Upper lobe of right lung (tissue), 1 donor: Measurements from ENCODE around the gene FHAD1. TPM values are rescaled to one million over a fixed set of nuclear protein-coding genes. Genes with fewer than 3 reads are reported as not detected.

ENCODE experiments used
- ATAC-seq: fragments of 200-7000 bp; cut with Tn5 transposase; one replicate; pipeline ENCODE4 v1.9.1; 2020; ENCODE audit warnings: mild to moderate bottlenecking, moderate library complexity
- DNase-seq: peaks from one replicate; pipeline ENCODE4 v3.0.0-alpha.2; 2020
- H3K27ac ChIP-seq: fragments of 200-600 bp; one replicate; pipeline ENCODE4 v1.8.0; 2022
- H3K27me3 ChIP-seq: fragments of 200-600 bp; one replicate; pipeline ENCODE4 v1.8.0; 2022; ENCODE audit warnings: mild to moderate bottlenecking
- H3K36me3 ChIP-seq: fragments of 200-600 bp; one replicate; pipeline ENCODE4 v1.8.0; 2022
- H3K4me1 ChIP-seq: fragments of 200-600 bp; one replicate; pipeline ENCODE4 v1.8.0; 2022
- H3K4me3 ChIP-seq: fragments of 200-600 bp; one replicate; pipeline ENCODE4 v1.8.0; 2022; ENCODE audit warnings: mild to moderate bottlenecking
- H3K9me3 ChIP-seq: fragments of 200-600 bp; one replicate; pipeline ENCODE4 v1.8.0; 2022
- intact Hi-C: fragments of 100-400 bp; cut with DNase I; formaldehyde crosslinking; loops from one replicate; pipeline ENCODE4 v1.11.0; 2022
- total RNA-seq: library from RNA; stranded (reverse); fragmentation: NEBNext Ultra II Directional; extraction: Animal tissue kit (Norgen Biotek cat#: 25700); gene quantifications from one replicate; pipeline ENCODE4 v1.2.1, GENCODE V29; 2021
- TF ChIP-seq, protein P1 (sequence below): fragments of 200-600 bp; IDR thresholded peaks from one replicate; pipeline ENCODE4 v1.8.0; 2022; ENCODE audit warnings: antibody characterized with exemption
- donor health status: DM: no; HTN: yes; CAD: no; lungs with severe emphysema.

Gene FHAD1
- total RNA-seq, 1 donor from 2014 or later, result 2.4 TPM

DNA sequence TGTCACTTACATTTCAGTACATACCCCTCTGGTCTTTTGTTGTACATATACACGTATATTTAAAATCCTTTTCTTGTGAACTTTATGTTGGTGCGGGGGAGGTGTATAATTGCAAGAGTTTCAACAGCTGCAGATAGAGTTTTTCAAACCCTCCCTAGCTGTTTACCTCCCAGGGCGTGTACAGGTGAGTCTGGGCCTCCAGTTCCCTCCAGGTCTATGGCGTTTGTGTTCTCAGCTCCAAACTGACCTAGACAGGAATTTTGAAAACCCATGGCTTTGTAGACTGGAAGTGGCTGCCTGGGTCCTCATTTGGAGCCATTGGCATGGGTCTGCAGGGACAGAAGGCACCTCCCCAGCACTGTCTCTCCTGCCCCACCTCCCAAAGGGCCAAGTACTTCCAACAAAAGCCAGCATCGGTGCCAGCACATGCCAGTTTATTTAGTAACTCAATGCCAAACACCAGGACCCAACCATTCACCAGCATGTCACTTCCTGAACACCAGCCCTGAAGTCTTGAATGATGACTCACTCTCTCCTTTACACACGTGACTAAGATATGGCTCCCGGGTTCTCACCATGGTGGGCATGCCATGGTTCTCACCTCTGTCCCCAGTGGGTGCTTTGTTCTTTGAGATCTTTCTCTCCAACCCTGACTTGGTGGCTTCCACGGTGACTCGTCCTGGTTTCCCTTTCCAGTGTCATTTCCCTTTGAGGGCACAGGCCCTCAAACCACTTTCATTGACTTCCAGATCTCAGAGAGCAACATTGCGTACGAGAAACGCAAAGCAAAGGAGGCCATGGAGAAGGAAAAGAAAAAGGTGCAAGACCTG is 105.3 kb downstream of the FHAD1 start:
- Histone ChIP-seq H3K27me3 (no peaks in the 10 kb centered on the region), H3K4me1 (peaks cover 6% of the 10 kb centered on the region), H3K4me3 (no peak overlapping the region), H3K9me3 (no peaks in the 10 kb centered on the region), H3K36me3 (no peaks in the 10 kb centered on the region), H3K27ac (no peak overlapping the region)
- intact Hi-C loops, result no loop called here
- ATAC-seq, result peak; percentile 61
- TF ChIP-seq, protein P1, sequence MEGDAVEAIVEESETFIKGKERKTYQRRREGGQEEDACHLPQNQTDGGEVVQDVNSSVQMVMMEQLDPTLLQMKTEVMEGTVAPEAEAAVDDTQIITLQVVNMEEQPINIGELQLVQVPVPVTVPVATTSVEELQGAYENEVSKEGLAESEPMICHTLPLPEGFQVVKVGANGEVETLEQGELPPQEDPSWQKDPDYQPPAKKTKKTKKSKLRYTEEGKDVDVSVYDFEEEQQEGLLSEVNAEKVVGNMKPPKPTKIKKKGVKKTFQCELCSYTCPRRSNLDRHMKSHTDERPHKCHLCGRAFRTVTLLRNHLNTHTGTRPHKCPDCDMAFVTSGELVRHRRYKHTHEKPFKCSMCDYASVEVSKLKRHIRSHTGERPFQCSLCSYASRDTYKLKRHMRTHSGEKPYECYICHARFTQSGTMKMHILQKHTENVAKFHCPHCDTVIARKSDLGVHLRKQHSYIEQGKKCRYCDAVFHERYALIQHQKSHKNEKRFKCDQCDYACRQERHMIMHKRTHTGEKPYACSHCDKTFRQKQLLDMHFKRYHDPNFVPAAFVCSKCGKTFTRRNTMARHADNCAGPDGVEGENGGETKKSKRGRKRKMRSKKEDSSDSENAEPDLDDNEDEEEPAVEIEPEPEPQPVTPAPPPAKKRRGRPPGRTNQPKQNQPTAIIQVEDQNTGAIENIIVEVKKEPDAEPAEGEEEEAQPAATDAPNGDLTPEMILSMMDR, result no peak
- no peak for DNase-seq

DNA sequence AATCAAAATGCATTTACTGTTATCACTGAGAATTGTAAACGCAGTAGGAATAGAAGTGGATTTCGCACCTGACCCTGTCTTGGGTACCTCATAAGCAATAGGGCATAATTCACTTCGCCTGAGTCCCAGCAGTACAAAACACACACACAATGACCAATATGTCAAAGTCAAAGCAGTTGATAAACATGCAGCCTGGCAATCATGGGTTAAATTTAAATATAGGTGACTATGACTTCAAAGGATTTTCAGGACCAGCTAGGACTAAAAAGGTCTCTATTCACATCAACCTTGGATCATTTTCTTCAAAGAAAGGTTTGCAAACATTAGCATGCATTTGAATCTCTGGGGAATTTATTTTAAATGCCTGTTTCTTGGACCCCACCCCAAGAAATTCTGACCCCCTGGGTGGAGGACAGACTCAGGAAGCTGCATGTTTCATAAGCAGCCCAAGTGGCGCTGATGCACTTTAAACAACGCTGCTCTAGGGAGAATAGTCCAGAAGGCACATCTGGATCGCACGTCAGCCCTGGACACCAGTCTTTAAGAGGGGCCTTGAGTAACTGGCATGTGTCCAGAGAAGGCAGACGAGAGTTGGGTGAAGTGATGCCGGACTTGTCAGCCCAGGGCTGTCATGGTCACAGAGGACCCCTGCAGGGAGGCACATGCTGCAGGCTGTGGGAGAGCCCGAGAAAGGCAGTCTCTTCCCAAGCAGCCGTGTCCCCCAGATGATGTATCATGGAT is 107.0 kb downstream of the FHAD1 start:
- Histone ChIP-seq H3K9me3 (no peaks in the 10 kb centered on the region), H3K4me1 (peaks cover 6% of the 10 kb centered on the region), H3K27me3 (no peaks in the 10 kb centered on the region), H3K4me3 (no peak overlapping the region), H3K27ac (no peak overlapping the region), H3K36me3 (no peaks in the 10 kb centered on the region)
- DNase-seq, result no peak
- TF ChIP-seq, protein P1, result no peak
- intact Hi-C loops, result no loop called here
- ATAC-seq, result no peak

DNA sequence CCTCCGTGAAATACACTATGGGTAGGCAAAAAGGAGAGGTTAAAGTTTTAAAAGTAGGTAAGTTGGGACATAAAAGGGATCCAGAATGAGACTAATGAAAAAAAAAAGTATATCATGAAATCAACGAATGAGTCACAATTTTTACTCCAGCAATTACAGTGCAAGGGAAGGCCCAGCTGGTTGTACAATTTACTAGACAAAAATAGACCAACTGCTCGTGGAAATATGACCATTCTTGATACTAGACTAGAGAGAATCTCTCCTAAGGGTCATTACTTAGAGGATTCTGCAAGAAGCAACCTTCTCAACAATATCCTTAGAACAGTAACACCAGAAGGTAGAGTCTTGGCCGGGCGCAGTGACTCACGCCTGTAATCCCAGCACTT is 107.5 kb downstream of the FHAD1 start:
- Histone ChIP-seq H3K27ac (no peak overlapping the region), H3K27me3 (no peaks in the 10 kb centered on the region), H3K4me3 (no peak overlapping the region), H3K4me1 (peaks cover 6% of the 10 kb centered on the region), H3K36me3 (no peaks in the 10 kb centered on the region), H3K9me3 (no peaks in the 10 kb centered on the region)
- ATAC-seq (no peak), DNase-seq (no peak)
- TF ChIP-seq, protein P1, result no peak
- intact Hi-C loops, result no loop called here

DNA sequence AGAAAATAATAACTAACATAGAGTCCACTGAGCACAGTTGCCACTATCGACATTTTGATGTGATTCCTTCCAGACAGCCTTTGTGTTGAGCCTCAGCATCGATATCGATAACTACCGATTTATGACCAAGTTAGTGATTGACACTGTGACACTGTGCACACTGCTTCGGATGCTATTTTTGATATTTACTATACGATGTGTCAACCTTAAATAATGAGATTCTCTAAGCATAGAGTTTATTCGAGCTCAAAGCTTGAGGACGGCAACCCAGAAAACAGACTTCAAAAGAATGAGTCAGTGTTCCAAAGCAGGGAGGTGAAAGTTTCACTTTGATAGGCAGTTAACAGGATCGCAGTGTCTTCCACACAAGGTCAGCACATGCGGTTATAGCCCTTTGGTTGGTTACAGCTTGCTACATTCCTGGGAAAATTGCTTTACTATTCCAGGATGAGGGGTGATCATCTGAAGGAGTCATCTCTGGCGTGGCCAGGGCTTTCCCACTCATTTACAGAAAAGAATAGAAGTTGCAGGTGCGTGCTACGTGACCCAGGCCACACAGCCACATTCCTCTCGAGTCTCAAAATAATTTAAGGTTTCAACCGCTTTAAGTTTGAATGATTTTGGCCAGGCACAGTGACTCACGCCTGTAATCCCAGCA is 109.1 kb downstream of the FHAD1 start:
- Histone ChIP-seq H3K9me3 (no peaks in the 10 kb centered on the region), H3K36me3 (no peaks in the 10 kb centered on the region), H3K27ac (no peak overlapping the region), H3K4me1 (peaks cover 6% of the 10 kb centered on the region), H3K27me3 (no peaks in the 10 kb centered on the region), H3K4me3 (no peak overlapping the region)
- ATAC-seq (no peak), DNase-seq (no peak)
- intact Hi-C loops, result no loop called here
- TF ChIP-seq, protein P1, result no peak

DNA sequence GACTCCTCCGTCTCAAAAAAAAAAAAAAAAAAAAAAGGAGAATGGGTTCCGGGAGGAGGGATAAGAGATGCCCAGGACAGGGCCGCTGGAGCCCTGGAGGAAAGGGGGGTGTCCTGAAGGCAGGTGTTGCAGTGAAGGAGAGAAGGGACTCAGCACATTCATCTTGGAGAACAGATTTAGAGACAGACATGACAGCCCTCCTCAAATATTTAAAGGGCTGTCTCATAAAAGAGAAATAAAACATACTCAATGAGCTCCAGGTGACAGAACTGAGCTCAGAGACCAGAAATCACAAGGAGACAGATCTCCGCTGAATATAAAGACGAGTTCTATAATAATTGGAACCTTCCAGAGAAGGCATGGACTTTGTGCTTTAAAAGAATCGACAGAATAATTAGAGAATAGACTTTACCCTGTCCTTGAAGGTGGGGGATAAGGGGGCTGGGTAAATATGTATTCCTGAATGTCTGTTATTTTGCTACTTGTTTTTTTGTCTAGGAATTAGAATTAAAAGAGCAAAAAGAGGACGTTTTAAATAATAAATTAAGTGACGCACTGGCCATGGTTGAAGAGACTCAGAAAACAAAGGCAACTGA is 110.7 kb downstream of the FHAD1 start:
- Histone ChIP-seq H3K4me1 (no peaks in the 10 kb centered on the region), H3K4me3 (no peak overlapping the region), H3K9me3 (no peaks in the 10 kb centered on the region), H3K36me3 (no peaks in the 10 kb centered on the region), H3K27me3 (no peaks in the 10 kb centered on the region), H3K27ac (no peak overlapping the region)
- ATAC-seq (no peak), DNase-seq (no peak)
- intact Hi-C loops, result no loop called here
- TF ChIP-seq, protein P1, result no peak
